Erythroblast (primary cell): ENCODE data around the gene PDC.

Experiments used
- GATA1 ChIP-seq: IDR thresholded peaks from 2 replicates; pipeline ENCODE4 v1.6.1; 2011; ENCODE audit warnings: low read depth, mild to moderate bottlenecking, control low read depth, low read length, moderate library complexity
- POLR2A ChIP-seq: IDR thresholded peaks from 2 replicates; pipeline ENCODE4 v1.6.1; 2011; ENCODE audit warnings: mild to moderate bottlenecking, low read length

GRCh38 chr1:186494832-186495271 is 33.9 kb upstream of the PDC start:
- TF ChIP-seq POLR2A (no peak), GATA1 (no peak)
